Peyer's patch (tissue), 4 donors: ENCODE results near the gene SLC25A30. TPM values are rescaled to one million over a fixed set of nuclear protein-coding genes. Genes with fewer than 3 reads are reported as not detected.
A peak's percentile ranks its signal among the peaks of the same experiment; 100 is the strongest.

Experiments used
- DNase-seq, 3 donors: peaks; one replicate each; pipeline ENCODE4 v3.0.0-alpha.2; 2017 to 2019
- H3K27ac ChIP-seq, 4 donors: fragments of 200-600 bp; sonication (generic); one replicate each; pipeline ENCODE4 v1.5.1; 2016 to 2019
- H3K27me3 ChIP-seq, 2 donors: fragments of 200-600 bp; sonication (generic); one replicate each; pipeline ENCODE4 v1.5.1; 2019
- H3K36me3 ChIP-seq, 3 donors: fragments of 200-600 bp; sonication (generic); one replicate each; pipeline ENCODE4 v1.5.1; 2016 to 2019
- H3K4me1 ChIP-seq, 4 donors: fragments of 200-600 bp; sonication (generic); one replicate each; pipeline ENCODE4 v1.5.1; 2016 to 2019
- H3K4me3 ChIP-seq, 4 donors: fragments of 200-600 bp; sonication (generic); 1 replicate in 3 of 4; 2 replicates in 1 of 4; pipeline ENCODE4 v1.5.1; 2016 to 2019; ENCODE audit warnings: mild to moderate bottlenecking in 1 of 4
- H3K9me3 ChIP-seq, 4 donors: fragments of 200-600 bp; sonication (generic); one replicate each; pipeline ENCODE4 v1.5.1; 2016 to 2019; ENCODE audit warnings: mild to moderate bottlenecking in 1 of 4
- CTCF ChIP-seq, 6 experiments: fragments of 450-650 bp in 4 of 6; fragments of 200-600 bp in 2 of 6; sonication (generic) in 1 of 6; IDR thresholded peaks; one replicate each; pipeline ENCODE4 v1.5.1; 2017 to 2019; ENCODE audit warnings: antibody characterized with exemption in 6 of 6, mild to moderate bottlenecking in 3 of 6, moderate library complexity in 1 of 6
- POLR2A ChIP-seq, 2 donors: fragments of 450-650 bp; IDR thresholded peaks; one replicate each; pipeline ENCODE4 v1.5.1; 2017; ENCODE audit warnings: antibody characterized with exemption in 2 of 2, mild to moderate bottlenecking in 2 of 2, moderate library complexity in 2 of 2
- total RNA-seq, 4 donors: library from RNA; depleted of rRNA; stranded (reverse); fragments of >200 nt; gene quantifications; one replicate each; pipeline ENCODE4 v1.1.0, GENCODE V29; 2016

SLC25A30 gene
- total RNA-seq, 4 donors from 2014 or later, result 5.5 to 16.5 (median 8.8) TPM

- H3K36me3 ChIP-seq, result peaks cover 0 to 3% (median 0%) of the 10 kb centered on the region in 3 donors
- DNase-seq, result peak; percentile 72 to 94 (median 84)
Measured at GRCh38 chr13:45367358-45367757, 50.8 kb downstream of the SLC25A30 start.

GRCh38 chr13:45365558-45365885 lies 52.7 kb downstream of the SLC25A30 start:
- Histone ChIP-seq H3K9me3 (no peaks in the 10 kb centered on the region), H3K36me3 (peaks cover 0 to 9% (median 0%) of the 10 kb centered on the region in 3 donors), H3K27ac (no peak overlapping the region), H3K27me3 (no peaks in the 10 kb centered on the region), H3K4me1 (peaks cover 0 to 11% (median 6%) of the 10 kb centered on the region in 4 donors), H3K4me3 (no peak overlapping the region)
- TF ChIP-seq CTCF (IDR thresholded peaks at IDR 0.05) (no peak), POLR2A (IDR thresholded peaks at IDR 0.05) (no peak)
- no peak for DNase-seq

More at GRCh38 chr13:45367358-45367757, 50.8 kb downstream of the SLC25A30 start:
- H3K4me1 ChIP-seq, result peaks cover 0 to 13% (median 6%) of the 10 kb centered on the region in 4 donors
- H3K9me3 ChIP-seq, result no peaks in the 10 kb centered on the region
- no peak overlapping the region for H3K4me3 ChIP-seq
- TF ChIP-seq POLR2A (IDR thresholded peaks at IDR 0.05), result peak in 1 of 2 donors; percentile 13
- no peak for TF ChIP-seq CTCF (IDR thresholded peaks at IDR 0.05)
- H3K27me3 ChIP-seq, result no peaks in the 10 kb centered on the region
- peak overlapping the region in 3 of 4 donors; percentile 0 to 72 (median 46) for H3K27ac ChIP-seq

GRCh38 chr13:45364876-45365557 lies 53.2 kb downstream of the SLC25A30 start:
- no peak overlapping the region for H3K4me3 ChIP-seq
- no peaks in the 10 kb centered on the region for H3K27me3 ChIP-seq
- DNase-seq, result no peak
- no peak overlapping the region for H3K27ac ChIP-seq
- H3K4me1 ChIP-seq, result peaks cover 0 to 11% (median 6%) of the 10 kb centered on the region in 4 donors
- peaks cover 0 to 12% (median 0%) of the 10 kb centered on the region in 3 donors for H3K36me3 ChIP-seq
- H3K9me3 ChIP-seq, result no peaks in the 10 kb centered on the region
- TF ChIP-seq POLR2A (IDR thresholded peaks at IDR 0.05) (no peak), CTCF (IDR thresholded peaks at IDR 0.05) (no peak)

- peaks cover 0 to 17% (median 0%) of the 10 kb centered on the region in 3 donors for H3K36me3 ChIP-seq
- peaks cover 0 to 6% (median 5%) of the 10 kb centered on the region in 4 donors for H3K4me1 ChIP-seq
- DNase-seq, result no peak
- no peaks in the 10 kb centered on the region for H3K27me3 ChIP-seq
- no peaks in the 10 kb centered on the region for H3K9me3 ChIP-seq
- no peak for TF ChIP-seq CTCF (IDR thresholded peaks at IDR 0.05)
- no peak for TF ChIP-seq POLR2A (IDR thresholded peaks at IDR 0.05)
- H3K27ac ChIP-seq, result no peak overlapping the region
- H3K4me3 ChIP-seq, result no peak overlapping the region
Measured at GRCh38 chr13:45362939-45363338, 55.2 kb downstream of the SLC25A30 start.

GRCh38 chr13:45361596-45362206 lies 56.5 kb downstream of the SLC25A30 start:
- no peak overlapping the region for H3K4me3 ChIP-seq
- H3K36me3 ChIP-seq, result peaks cover 0 to 22% (median 0%) of the 10 kb centered on the region in 3 donors
- no peak for DNase-seq
- no peaks in the 10 kb centered on the region for H3K9me3 ChIP-seq
- no peaks in the 10 kb centered on the region for H3K4me1 ChIP-seq
- no peaks in the 10 kb centered on the region for H3K27me3 ChIP-seq
- no peak overlapping the region for H3K27ac ChIP-seq
- TF ChIP-seq CTCF (IDR thresholded peaks at IDR 0.05), result no peak
- no peak for TF ChIP-seq POLR2A (IDR thresholded peaks at IDR 0.05)
